NCI-H128 (cell line): ENCODE measurements around the gene XRCC5.

Experiments used
- DNase-seq: peaks from one replicate; lab custom pipeline; 2025; ENCODE audit not compliant: unreplicated experiment; lab: John Stamatoyannopoulos, UW

Gene XRCC5

DNA sequence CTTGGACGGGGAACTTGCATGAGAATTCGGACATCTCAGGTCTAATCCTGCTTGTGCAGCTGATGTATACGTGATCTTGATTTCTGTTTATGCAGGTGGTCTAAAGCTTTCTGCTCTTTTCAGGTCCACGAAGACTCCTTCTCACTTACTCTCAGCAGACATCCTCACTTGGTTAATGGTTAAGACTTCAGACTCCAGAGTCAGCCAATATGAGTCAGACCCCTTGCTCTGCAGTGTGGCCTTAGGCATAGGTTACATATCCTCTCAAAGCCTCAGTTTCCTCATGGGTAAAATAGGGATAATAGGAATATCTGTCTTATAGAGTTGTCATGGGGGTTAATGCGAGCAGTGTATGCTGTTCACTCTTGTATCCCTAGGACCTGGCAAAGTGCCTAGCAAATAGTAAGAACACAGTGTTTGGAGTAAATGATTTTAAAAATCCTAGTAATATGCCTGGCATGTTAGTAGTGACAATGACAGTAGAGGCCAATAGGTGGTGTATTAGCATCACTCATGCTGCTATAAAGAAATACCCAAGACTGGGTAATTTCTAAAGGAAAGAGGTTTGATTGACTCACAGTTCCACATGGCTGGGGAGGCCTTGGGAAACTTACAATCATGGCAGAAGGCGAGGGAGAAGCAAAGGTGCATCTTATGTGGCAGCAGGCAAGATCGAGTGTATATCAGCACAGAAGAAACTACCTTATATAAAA is 42.3 kb downstream of the XRCC5 start:
- DNase-seq = no peak

DNA sequence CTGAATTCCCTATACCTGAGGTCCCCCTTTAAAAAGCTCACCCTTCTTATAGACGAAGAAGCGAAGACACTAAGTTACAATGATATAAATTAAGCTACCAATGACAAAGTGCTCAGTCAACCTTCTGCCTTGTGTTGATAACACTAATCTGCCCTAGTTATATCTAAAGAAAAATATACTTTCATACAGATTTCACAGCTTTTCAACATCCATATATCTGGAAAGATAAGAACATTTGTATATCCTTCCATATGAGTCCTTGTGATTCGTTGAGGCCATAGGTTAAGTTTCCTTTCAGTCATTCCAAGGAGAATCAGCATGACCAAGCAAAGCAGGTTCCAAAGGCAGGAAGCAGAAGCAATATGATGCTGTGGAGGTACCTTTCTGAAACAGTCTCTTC is 46.8 kb downstream of the XRCC5 start:
- no peak for DNase-seq

DNA sequence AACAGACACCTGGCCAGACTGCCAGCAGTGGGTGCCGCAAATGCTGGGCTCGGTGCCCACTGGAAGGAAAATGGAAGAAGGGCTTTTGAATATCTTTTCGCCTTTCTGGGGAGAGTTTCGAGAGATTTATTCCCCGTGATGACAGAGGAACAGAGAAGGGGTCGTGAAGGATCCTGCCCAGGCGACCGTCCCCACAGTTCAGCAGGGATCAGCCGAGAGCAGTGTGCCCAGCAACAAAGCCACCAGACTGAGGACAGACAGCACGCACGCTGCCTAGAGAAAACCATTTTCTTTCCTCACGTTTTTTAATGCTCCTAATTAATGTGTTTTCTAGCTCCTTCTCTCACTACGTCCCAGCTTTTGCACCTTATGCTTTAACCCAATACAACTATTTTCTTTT is 47.7 kb downstream of the XRCC5 start:
- no peak for DNase-seq

DNA sequence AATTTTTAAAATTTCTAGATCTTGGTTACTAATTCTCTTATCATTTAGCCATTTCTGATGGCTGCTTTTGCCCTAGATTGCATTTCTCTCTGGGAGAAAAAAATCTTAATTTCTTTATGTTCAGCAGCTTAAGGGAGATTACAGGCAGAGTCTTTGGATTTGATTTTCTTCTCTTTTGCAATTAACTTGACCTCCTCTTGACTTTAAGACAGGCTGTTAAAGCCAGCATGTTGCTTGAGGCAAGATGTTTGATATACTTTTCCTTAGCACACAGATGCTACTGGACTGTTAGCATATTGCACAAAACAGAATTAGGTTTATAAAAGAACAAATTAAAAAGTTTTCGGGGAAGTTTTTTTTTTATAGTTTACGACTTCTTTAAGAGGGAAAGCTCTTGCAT is 50.0 kb downstream of the XRCC5 start:
- DNase-seq = no peak

DNA sequence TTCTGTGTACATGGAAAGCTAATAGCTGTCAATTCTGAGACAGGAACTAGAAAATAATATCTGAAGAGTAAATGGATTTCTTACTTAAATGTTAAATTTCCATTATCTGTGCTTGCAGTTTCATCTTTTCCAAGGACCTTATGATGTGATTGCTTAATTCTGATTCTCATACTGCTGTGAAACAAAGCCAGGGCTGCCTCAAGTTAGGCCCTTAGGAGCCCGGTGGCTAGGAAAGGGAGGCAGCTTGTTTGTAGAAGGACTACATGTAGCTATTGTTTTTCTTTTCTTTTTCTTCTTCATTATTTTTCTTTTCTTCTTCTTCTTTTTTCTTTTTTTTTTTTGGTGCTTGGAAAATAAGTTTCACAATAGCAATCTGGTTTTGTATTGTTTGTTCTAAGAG is 50.5 kb downstream of the XRCC5 start:
- no peak for DNase-seq

DNA sequence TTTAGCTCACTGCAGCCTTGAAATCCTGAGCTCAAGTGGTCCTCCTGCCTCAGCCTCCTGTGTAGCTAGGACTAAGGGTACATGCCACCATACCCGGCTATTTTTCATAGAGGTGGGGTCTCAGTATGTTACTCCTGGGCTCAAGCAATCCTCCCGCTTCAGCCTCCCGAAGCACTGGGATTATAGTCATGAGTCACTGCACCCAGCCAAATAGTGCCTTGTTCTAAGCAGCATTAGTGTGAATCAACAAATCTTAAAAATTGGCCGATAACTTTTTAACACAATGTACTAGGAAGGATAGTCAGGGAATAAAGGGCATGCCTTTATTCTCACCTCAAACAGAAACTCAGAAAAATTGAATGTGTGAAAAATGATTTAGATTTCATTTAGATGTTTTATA is 51.6 kb downstream of the XRCC5 start:
- no peak for DNase-seq

DNA sequence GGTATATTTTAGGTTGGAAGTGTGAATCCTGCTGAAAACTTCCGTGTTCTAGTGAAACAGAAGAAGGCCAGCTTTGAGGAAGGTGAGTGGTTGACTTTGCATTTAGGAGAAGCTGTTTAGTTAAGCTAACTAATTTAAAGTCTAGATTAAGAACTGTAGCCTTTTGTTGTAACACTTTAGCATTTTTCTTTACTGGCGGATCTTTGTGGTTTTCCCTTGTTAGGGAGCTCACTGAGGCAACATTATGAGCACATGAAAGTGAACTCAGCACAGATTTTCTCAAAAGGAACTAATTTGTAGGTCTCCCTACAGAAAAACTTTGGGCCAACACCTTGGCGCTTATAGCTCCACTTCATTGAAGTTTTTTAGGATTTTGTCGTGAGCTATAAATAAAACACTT is 52.8 kb downstream of the XRCC5 start:
- DNase-seq = no peak

DNA sequence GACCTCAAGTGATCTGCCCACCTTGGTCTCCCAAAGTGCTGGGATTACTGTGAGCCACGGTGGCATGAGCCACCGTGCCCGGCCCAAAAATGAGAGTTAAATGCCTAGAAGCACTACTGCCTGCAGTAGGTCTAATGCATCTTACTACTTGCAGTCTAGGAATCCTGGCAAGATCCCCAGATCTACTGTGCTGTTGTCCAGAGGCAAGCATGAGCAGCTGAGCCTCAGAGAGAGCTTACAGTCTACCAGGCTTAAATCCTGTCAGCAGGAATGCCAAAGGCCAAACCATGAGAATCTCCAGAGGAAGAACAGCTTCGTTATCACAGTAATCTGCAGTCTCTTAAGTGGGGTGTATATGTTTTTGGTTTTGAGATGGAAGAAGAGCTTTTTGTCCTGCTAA is 54.4 kb downstream of the XRCC5 start:
- DNase-seq = no peak

DNA sequence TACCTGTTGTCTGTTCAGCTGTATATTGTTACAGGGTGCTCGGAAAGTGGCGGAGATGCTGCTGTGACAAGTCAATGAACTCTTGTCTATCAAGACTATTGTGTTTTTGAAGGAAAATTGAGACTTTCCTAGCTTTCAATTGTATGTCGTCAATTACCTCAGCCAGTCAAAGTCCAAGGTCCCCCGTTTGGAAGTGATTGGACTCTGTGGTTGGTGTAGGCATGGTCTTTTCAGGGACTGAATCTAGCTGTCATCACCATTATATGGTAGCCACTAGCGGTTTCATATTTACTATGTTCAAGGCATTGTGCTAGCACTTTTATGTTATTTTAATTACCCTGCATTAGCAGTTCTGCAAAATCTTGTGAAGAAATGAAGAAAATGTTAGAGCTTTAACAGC is 54.9 kb downstream of the XRCC5 start:
- no peak for DNase-seq

DNA sequence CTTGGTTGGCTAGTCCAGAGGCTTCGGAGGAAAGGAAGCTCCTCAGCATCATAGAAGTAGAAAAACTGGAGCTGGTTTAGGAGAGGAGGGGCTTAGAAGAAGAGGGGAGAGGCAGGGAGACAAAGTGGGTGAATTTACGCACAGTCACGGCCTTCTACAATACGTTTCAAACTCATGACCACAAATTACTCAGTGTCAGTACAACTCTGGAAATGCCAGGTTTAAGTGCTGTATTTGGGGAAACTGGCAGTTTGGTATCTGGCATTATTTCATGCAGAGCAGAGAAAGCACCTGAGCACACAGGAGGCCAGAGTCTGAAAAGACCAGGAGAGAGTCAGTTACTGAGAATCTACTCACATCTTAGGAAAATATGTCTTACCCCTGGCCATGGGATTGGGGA is 55.4 kb downstream of the XRCC5 start:
- DNase-seq = no peak

DNA sequence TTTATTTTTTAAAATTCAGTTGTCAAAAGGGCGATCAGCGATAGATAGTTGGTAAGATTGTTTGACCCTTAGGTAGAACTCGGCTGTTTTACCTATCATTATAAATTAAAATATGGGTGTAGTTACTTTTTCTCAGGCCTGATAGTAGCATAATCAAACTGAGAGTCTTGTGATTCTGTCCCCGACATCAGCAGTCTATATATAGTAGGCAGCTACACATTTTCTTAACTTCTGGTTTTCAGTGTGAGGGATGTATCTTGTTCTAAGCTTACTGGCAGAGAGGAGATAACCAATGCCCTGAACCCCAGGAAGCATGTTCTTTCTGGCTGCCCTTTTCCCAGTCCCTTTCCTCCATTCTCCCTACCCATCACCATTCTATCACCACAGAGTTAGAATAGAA is 56.6 kb downstream of the XRCC5 start:
- no peak for DNase-seq

DNA sequence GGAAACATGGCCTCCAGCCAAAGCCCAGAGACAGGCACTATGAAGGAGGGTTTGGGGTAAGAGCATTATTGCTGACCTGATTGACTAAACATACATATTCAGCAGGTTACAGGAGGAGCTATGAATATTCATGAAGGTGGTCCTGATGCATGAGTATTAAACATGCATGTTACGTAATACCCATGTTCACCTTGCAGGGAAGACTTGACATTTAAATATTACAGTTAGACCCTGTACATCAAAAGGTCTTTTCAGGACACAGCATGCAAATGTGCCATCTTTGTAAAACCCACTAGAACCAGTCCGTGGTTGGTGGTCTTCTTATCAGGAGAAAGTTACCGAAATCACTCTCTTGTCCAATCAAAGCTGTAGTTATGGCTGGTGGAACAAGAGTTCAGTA is 59.9 kb downstream of the XRCC5 start:
- DNase-seq = no peak

DNA sequence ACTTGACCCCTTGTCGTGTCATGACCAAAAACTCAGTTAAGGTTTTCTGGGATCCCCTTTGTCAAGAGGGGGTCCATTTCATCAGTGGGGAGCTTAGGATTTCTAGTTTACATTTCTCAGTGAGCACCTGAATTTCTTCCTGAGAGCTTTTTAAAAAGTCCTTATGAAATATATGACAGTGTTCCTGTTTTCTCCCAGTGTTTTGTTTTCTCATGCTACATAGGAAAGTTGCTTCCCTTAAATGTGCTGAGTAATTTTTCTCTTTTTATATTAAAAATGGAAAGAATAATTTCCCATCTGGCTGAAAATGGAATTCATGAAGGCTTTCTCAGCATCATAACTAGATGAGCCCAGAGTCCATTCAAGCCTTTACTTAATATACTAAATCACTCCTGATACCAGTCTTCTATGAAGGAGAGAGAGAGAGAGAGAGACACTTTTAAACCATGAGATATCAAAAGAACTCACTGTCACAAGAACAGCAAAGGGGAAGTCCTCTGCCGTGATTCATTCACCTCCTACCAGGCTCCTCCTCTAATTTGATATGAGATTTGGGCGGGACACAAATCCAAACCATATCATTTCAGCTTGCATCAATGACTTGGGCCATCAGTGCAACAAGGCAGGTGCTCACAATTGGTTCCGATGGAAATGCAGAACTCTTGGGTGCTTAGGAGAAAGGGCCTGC is 61.1 kb downstream of the XRCC5 start:
- DNase-seq = no peak

DNA sequence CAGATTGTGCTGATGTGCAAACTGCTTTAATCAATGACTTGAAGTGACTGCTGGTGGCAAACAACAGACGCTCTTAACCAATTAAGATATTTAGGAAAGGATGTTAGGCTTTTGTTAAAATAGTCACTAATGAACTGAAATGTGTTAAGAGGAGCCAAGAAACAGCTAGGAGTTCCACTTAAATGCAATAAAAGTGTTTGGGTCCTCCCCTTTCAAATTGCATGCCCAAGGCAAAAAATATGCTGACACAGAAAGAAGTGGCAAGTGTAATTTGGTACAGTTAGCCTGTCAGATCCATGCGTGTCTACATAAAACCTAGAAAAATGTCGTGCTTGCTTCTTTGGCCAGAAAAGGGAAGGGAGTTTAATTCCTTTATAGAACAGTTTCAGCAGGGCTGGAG is 61.9 kb downstream of the XRCC5 start:
- no peak for DNase-seq

DNA sequence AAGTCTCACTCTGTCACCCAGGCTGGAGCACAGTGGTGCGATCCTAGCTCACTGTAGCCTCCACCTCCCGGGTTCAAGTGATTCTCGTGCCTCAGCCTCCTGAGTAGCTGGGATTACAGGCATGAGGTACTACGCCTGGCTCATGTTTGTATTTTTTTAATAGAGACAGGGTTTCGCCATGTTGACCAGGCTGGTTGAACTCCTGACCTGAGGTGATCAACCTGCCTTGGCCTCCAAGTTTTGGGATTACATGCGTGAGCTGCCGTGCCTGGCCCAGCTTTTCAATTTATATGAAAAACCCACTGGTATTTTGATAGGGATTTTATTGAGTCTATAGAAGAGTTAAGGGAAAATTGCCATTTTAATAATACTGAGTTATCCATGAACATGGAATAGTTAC is 63.3 kb downstream of the XRCC5 start:
- DNase-seq = no peak

DNA sequence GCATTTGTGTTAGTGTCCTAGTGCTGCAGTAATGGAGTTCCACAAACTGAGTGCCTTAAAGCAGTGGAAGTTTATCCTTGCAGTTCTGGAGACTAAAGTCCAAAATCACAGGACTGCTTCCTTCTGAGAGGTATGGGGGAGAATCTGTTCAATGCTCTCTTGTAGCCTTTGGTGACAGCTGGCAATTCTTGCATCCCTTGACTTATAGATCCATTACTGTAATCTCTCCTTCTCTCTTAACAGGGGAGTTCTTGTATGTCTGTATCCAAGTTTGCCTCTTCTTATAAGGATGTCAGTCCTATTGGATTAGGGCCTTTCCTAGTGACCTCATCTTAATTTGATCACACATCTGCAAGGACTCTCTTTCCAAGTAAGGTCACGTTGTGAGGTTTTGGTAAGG is 69.9 kb downstream of the XRCC5 start:
- no peak for DNase-seq

DNA sequence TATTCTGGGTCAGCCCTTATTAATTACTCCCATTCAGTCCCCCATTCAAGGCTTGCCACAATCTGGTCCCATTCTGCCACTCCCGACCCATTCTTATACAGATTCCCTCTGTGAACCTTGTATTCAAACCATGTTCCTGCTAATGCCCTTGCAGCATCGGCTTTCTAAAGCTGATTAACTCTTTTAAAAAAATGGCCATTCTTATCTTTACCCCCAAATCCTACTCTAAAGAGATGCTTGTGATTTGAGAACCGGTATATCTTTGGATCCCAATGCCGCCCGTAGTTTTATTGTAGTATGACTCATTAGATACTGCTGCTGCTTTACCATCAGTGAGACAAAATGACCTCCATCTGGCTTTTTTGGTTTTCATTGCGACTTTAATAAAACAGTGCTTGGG is 72.2 kb downstream of the XRCC5 start:
- DNase-seq = no peak

DNA sequence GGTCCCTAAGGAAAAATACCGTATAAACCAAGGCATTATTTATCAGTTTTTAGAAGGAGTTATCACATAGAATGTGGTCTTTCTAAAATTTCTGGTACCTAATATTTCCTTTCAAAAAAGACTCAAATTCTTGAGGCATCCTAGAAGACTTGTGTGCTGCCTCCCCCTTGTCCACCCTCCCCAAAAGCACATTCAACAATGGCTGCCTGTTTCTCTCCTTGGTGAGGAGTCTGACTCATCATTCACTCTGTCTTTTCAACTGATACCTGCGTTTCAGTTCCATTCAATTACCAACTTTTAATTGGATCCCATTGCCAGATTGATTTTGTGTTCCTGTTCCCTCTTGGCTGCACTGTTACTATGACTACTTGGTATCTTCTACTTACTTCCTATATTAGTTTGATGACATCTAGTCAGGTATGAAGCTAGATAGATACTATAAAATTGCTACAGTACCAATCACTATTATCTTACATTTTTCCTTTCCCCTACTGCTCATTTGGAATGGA is 72.9 kb downstream of the XRCC5 start:
- no peak for DNase-seq

DNA sequence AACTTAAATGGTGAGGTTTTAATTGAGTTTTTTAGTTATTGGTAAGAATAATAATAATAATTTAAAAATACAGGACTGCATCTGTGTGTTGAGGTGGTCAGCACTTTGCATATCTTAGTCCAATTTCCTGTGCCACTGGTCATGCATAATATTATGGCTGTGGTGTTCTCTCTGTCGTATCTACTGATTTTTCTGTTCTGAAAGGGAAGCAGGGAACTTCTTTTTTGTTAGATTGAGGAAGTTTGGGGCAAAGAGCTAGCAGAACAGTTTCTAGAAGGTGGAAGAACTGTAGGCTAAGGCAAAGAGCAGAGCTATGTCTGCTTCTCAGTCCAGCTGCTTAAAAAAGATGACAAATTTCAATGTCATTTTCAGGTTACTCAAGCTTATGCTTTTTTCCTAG is 74.3 kb downstream of the XRCC5 start:
- DNase-seq = no peak

DNA sequence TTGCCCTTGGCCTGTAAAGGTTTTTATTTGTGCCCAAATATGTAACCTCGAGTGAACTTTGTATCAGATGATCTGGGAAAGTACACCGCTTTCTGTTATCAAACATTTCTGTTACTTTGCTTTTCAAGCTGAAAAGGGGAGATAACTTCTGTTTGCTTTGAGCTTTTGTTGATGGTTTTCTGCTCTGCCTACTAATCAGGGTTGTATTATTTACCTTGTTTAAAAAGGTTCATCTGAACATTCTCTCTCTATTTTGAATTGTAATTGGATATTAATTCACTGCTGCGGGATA is 79.4 kb downstream of the XRCC5 start:
- DNase-seq = no peak

DNA sequence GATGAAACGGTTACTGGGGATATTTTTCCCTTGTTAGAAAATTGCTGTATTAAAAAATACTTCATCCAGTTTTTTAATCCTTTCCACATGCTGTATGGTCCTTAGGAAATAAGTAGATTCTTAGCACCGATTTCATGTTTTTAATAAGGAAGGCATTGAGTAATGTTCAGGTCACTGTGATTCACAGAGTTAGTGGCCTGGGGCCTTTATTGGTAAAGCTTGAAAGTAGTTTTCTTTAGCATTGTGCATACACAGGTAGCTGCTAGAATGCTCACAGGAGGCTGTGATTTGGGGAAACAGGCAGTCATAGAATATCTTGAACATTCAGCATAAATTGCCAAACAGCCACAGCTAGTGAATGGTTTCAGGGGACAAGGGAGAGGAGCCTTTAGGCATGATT is 79.8 kb downstream of the XRCC5 start:
- DNase-seq = no peak

DNA sequence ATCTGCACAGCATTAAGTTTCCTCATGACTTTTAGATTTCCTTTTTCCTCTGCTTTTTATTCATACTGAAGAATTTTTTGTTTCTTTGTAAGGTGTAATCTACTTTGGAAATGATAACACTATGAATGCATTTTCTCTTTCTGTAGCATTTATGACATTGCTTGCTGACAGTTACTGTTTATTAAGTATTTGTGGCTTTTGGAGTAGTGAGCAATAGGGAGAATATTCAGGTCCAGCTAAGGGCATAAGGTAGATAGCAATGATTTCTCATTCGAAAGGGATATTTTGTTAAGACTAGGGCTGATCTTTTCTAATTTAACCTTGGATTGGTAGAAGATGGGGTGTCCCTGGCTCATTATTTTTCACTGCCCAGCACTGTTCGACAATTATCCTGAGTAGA is 80.3 kb downstream of the XRCC5 start:
- no peak for DNase-seq

DNA sequence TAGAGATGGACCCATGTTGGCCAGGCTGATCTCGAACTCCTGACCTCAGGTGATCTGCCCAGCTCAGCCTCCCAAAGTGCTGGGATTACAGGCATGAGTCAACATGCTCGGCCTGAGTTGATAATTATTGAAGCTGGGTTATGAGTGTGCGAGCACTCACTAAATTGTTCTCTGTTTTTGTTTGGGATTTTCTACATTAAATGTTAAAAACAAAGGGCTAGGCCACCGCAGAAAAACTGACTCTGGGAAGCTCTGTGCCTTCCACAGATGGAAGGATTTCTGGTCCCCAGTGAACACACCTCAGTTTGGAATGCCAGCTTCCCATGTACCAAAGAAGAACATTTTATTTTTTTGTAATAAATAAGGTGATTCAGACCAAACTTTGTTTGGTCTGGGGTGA is 83.0 kb downstream of the XRCC5 start:
- no peak for DNase-seq
